ENCODE data around the gene LAMA2. TPM values are rescaled to one million over a fixed set of nuclear protein-coding genes. Genes with fewer than 3 reads are reported as not detected.
A peak's percentile ranks its signal among the peaks of the same experiment; 100 is the strongest.

Gene LAMA2
- total and polyA plus RNA-seq, 2 of the 8 experiments (the other 6 are each of a cell fraction or from before 2014, with no cell fraction given) = 1.3 to 3.8 TPM

GRCh38 chr6:129186988-129187387 is 304.1 kb downstream of the LAMA2 start:
- Histone ChIP-seq H4K20me1 (replicated peaks in 1 of 2; ENCODE audit: control insufficient read depth in 1 of 2, insufficient read depth in 2 of 2, low read length in 2 of 2) (no peaks in the 10 kb centered on the region), H2AFZ (ENCODE audit: low read length) (no peak overlapping the region)
- CTCF ChIA-PET (ENCODE audit: partially characterized antibody) = no interaction called here

More at GRCh38 chr6:129186988-129187387, 304.1 kb downstream of the LAMA2 start:
- DNase-seq (ENCODE audit: low read depth in 1 of 2, low spot score in 2 of 2) = no peak
- Histone ChIP-seq H3K18ac (ENCODE audit: extremely low read depth, low read length) (no peak overlapping the region), H3K27ac (ENCODE audit: low read depth, low read length) (no peak overlapping the region), H2BK120ac (replicated peaks; ENCODE audit: low read depth, low read length) (no peak overlapping the region), H3K23ac (ENCODE audit: insufficient read length) (no peak overlapping the region), H3K4me1 (replicated peaks in 1 of 4; ENCODE audit: control insufficient read depth in 3 of 4, insufficient read depth in 4 of 4, low read length in 3 of 4) (no peaks in the 10 kb centered on the region; a peak in 1 of 7 replicates), H2BK15ac (ENCODE audit: low read length) (no peak overlapping the region), H3K36me3 (ENCODE audit: control insufficient read depth in 2 of 4, insufficient read depth in 4 of 4, low read length in 3 of 4) (no peaks in the 10 kb centered on the region), H4K8ac (ENCODE audit: extremely low read depth, insufficient read depth, low read length) (no peak overlapping the region), H3K56ac (replicated peaks; ENCODE audit: insufficient read length, low read depth, low read length) (no peak overlapping the region), H3K79me2 (ENCODE audit: control insufficient read depth in 1 of 2, insufficient read depth in 2 of 2, low read length in 2 of 2) (no peaks in the 10 kb centered on the region), H3K23me2 (ENCODE audit: low read depth, low read length) (no peaks in the 10 kb centered on the region), H4K5ac (ENCODE audit: insufficient read length, low read depth, low read length) (no peak overlapping the region), H3K4me3 (ENCODE audit: extremely low read depth in 1 of 4, insufficient read depth in 2 of 4, low read depth in 3 of 4, low read length in 4 of 4) (no peak overlapping the region), H3K4ac (replicated peaks; ENCODE audit: insufficient read length, low read depth, low read length) (no peak overlapping the region), H2BK12ac (ENCODE audit: low read depth, low read length) (no peak overlapping the region), H4K91ac (replicated peaks; ENCODE audit: insufficient read length, low read length) (no peak overlapping the region), H2BK20ac (ENCODE audit: low read length) (no peak overlapping the region), H2AK5ac (ENCODE audit: low read depth, low read length) (no peak overlapping the region), H3K4me2 (ENCODE audit: insufficient read depth in 1 of 2, low read depth in 2 of 2, low read length in 2 of 2) (no peak overlapping the region), H3K27me3 (replicated peaks in 1 of 4; ENCODE audit: control insufficient read depth in 3 of 4, extremely low read depth in 1 of 4, insufficient read depth in 3 of 4, low read length in 3 of 4) (no peaks in the 10 kb centered on the region), H3K14ac (ENCODE audit: insufficient read length) (no peak overlapping the region), H3K79me1 (ENCODE audit: low read depth, low read length) (no peaks in the 10 kb centered on the region), H3K9ac (replicated peaks in 1 of 4; ENCODE audit: extremely low read depth in 1 of 4, low read depth in 3 of 4, low read length in 3 of 4) (no peak overlapping the region), H3K9me3 (ENCODE audit: insufficient read depth in 2 of 2, low read depth in 1 of 2, low read length in 1 of 2) (no peaks in the 10 kb centered on the region), H2BK5ac (ENCODE audit: low read depth, low read length) (no peak overlapping the region)
- POLR2A ChIA-PET (ENCODE audit: partially characterized antibody) = no interaction called here
- no peak for TF ChIP-seq NRF1 (IDR thresholded peaks at IDR 0.05; ENCODE audit: low read depth, low read length)
- TF ChIP-seq JUND (IDR thresholded peaks at IDR 0.05; ENCODE audit: low read length) = peak; percentile 64
- FAIRE-seq = no peak
- 85% methylated on average over 3 of the region's 3 CpGs; no CpG with 5 or more reads in 1 of the 2 experiments for WGBS, 2 experiments (ENCODE audit: extremely low coverage in 1 of 2, insufficient coverage in 1 of 2, insufficient read length in 1 of 2, insufficient replicate concordance in 2 of 2, low coverage in 1 of 2, low lambda C conversion rate in 2 of 2, missing lambda C conversion rate in 1 of 2)
